NB4 (cell line): ENCODE data around the gene MAGEB18.

Experiments
- DNase-seq: peaks from one replicate; pipeline ENCODE4 v3.0.0; 2010; ENCODE audit warnings: low read depth
- H3K4me3 ChIP-seq: one replicate; pipeline ENCODE4 v1.5.1; 2011; ENCODE audit warnings: mild to moderate bottlenecking, low read depth, low read length, moderate library complexity
- CTCF ChIP-seq: IDR thresholded peaks from one replicate; pipeline ENCODE4 v1.5.1; 2012; ENCODE audit warnings: low read depth, low read length
- MAX ChIP-seq: IDR thresholded peaks from 2 replicates; pipeline ENCODE4 v1.6.1; 2011; ENCODE audit warnings: low read depth, low read length
- MYC ChIP-seq: IDR thresholded peaks from 2 replicates; pipeline ENCODE4 v1.6.1; 2011; ENCODE audit warnings: low read depth, low read length
- POLR2A ChIP-seq: IDR thresholded peaks from 2 replicates; pipeline ENCODE4 v1.6.1; 2011; ENCODE audit warnings: mild to moderate bottlenecking; ENCODE audit not compliant: insufficient read length; ENCODE audit errors: extremely low read depth

The MAGEB18 gene

DNA sequence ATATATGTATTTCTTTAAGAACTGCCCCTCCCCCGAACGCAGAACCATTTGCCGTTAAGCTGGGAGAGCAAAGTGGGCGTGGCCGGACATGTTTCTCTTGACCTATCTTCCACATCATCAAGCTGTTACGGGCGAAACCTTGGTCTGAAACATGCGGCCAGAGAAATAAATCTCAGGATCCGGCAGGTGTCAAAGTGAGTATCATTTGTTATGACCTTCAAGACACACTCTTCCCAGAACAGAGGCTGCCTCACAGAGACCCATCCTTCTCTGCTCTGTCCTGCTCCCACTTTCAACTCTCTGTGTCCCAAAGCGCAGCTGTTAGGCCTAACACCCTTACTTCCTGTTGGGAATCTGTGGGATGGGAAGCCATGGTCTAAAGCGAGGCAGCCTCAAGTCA is at the start of gene MAGEB18:
MAGEB18 (plus strand) TSS at position 70 of the 400 bp plus-strand sequence. CDS start 643 bp downstream, outside the sequence.
- no peak for TF ChIP-seq MYC
- TF ChIP-seq CTCF, result no peak
- TF ChIP-seq MAX, result no peak
- no peak for TF ChIP-seq POLR2A
- DNase-seq, result no peak

GRCh38 chrX:26100421-26100920 is 37.7 kb upstream of the MAGEB18 start:
- TF ChIP-seq POLR2A (no peak), CTCF (no peak), MAX (no peak), MYC (no peak)
- no peak overlapping the region for H3K4me3 ChIP-seq
- DNase-seq, result no peak

More for the DNA sequence above, at the start of gene MAGEB18:
- no peak within 1 kb of the TSS for H3K4me3 ChIP-seq

GRCh38 chrX:26109142-26109541 is 29.0 kb upstream of the MAGEB18 start:
- no peak for DNase-seq
- H3K4me3 ChIP-seq, result no peak overlapping the region
- no peak for TF ChIP-seq MYC
- no peak for TF ChIP-seq CTCF
- TF ChIP-seq POLR2A, result no peak
- no peak for TF ChIP-seq MAX

GRCh38 chrX:26146024-26146423 is 7.9 kb downstream of the MAGEB18 start:
- DNase-seq, result no peak
- no peak overlapping the region for H3K4me3 ChIP-seq
- TF ChIP-seq CTCF (no peak), POLR2A (no peak), MAX (no peak), MYC (no peak)

- DNase-seq, result no peak
- H3K4me3 ChIP-seq, result no peak within 1 kb of the TSS
- TF ChIP-seq POLR2A (no peak), MAX (no peak), CTCF (no peak), MYC (no peak)
These were observed 22.2 kb downstream of the MAGEB18 start, which contains the start of gene MAGEB6B for GRCh38 chrX:26160301-26160700. Gene MAGEB6B, plus strand, starts transcription at chrX:26160601. Its CDS starts 0 bp downstream, at chrX:26160601.
